Stimulated activated CD4-positive, alpha-beta T cell treated with anti-CD3 and anti-CD28 coated beads, TNF-alpha, amount 100 ng/mL, for 48 hours (primary cell): Measurements from ENCODE around the gene ALOX12B.
A peak's percentile ranks its signal among the peaks of the same experiment; 100 is the strongest.

Experiments
- DNase-seq, 3 donors: peaks; one replicate each; pipeline ENCODE4 v3.0.0-alpha.2; 2020; ENCODE audit warnings: low read depth in 3 of 3

The ALOX12B gene

DNA sequence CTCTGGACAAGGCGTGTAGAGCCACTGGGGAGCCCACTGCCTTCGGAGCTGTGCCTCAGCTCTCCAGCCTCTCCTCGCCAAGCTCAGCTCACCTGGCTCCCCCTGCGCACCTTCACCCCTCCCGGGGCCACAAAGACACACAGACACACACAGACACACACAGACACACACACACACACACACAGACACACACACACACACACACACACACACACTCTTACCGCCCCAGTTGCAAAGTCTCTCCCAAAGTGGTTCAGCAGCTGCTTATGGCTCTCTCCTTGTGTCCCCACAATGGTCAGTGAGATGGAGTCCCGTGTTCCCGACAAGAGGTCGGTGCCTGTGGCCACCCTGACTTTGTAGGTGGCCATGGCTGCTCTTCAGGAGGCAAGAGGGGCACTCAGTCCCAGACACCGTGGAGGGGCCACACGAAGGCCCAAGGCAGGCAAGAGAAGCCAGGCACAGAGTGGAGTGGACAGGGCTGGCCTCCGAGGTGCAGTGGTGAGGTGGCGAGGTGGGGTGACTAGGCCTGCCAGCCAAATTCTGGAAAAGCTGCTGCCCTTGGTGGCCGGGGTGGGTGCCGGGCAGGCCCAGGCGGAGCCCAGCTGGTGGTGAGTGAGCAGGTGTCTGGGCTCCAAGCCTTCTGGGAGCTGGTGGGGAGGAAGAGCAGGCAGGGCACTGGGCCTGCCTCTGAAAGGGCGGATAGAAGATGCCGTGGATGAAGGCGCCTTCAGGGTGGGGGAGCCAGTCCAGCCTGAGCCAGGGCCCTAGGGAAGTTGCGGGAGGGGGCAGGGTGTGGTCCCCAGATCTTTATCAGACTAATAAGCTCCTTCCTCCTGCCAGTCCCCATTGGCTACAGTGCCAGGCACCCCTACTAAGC lies at the start of gene ALOX12B:
TSS of gene ALOX12B (minus strand) at position 642 of the 877 bp plus-strand sequence. CDS start at position 368, 274 bp downstream.
- no peak for DNase-seq

DNA sequence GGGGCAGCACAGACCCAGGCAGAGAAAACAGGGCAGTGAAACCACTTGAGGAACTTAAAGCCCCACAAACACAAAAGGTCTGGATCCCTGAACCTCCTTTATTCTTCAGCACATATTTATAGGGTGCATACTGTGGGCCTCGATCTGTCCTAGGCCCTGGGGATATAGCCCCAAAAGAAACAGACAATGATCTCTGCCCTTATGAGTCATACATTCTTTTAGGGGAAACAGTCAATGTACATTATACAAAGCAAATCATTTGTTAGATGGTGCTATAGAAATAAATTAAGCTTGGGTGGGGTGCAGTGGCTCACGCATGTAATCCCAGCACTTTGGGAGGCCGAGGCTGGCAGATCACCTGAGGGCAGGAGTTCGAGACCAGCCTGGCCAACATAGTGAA lies 46.4 kb upstream of the ALOX12B start:
- no peak for DNase-seq

DNA sequence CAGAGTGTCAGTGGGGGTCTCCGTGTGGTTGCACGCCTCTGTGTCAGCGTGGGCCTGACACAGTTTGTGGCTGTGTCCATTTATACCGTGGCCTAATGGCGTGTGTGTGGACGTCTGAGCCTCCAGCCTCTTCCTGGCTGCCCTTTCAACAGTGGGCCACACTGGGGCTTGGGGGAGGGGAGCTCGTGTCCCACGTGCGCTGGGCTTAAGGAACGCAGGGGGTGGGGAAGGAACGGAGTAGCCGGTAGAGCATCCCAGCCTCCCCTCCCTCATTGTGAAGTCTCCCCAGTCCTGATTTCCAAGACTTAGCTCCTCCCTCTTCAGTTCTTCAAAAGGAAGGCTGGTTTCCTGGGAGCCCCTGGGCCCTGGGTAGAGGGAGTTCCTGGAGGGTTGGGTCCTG lies 45.9 kb upstream of the ALOX12B start:
- no peak for DNase-seq

DNA sequence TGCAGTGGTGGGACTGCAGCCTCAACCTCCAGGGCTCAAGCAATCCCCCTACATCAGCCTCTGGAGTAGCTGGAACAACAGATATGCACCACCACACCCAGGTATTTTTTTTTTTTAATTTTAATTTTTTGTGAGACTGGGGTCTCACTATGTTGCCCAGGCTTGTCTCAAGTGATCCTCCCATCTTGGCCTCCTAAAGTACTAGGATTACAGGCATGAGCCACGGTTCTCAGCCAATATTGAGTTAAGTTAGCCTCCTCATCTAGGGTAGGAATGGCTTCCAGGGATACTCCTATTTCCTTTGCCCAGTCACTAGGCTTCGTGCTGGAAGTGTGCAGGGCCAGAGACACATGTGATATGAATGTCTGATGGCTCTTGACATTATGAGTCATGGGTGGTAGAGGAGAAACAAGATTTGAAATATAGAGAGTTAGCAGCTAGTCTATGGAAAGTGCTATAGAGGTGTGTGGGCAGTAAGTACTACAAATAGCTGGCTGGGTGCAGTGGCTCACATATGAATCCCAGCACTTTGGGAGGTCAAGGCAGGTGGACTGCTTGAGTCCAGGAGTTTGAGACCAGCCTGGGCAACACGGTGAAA lies 44.4 kb upstream of the ALOX12B start:
- no peak for DNase-seq

DNA sequence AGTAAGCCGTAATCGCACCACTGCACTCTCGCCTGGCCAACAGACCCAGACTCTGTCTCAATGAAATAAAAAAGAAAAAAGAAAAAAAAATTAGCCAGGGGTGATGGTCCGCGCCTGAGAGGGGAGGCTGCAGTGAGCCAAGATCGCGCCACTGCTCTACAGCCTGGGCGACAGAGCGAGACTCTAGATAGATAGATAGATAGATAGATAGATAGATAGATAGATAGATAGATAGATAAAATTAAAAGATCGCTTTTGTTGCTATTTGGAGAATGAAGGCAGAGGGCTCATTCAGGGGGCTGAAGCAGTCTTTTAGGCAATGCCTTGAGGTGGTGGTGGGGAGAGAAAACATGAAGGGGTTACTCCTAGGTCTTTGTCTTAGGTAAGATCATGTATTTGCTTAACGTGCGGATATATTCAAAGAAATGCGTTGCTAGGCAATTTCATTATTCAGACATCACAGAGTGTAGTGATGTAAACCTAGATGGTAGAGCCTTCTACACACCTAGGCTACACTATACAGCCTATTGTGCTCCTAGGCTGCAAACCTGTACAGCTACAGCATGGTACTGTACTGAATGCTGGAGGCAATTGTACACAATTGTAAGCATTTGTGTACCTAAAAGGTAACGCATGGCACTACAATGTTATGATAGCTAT lies 40.7 kb upstream of the ALOX12B start:
- DNase-seq: no peak

DNA sequence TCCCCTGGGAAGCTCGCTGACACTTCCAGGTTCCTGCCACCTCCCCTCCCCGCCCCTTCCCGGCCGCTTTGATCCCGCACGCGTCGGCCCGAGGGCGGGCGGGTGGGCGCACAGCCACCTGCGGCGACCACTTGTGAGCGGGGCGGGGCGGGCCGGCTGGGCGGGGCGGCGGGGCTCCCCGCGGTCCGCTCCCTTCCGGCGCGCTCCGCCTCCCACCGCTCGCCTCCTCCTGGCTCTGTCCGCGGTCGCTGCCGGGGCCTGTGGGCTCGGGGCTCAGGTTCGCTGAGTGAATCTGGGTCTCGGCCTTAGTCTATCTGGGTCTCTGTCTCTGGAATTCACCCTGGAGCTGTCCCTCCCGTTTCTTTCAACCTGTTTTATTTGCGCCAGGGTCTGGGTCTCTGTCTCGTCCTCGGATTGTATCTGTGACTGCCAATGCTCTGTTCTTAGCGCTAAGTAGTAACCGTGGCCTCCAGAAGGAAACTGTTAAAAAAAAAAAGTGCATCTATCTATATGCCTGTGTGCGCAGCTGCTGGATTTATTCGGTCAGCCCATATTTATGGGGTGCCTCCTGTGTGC lies 39.1 kb upstream of the ALOX12B start:
- no peak for DNase-seq

DNA sequence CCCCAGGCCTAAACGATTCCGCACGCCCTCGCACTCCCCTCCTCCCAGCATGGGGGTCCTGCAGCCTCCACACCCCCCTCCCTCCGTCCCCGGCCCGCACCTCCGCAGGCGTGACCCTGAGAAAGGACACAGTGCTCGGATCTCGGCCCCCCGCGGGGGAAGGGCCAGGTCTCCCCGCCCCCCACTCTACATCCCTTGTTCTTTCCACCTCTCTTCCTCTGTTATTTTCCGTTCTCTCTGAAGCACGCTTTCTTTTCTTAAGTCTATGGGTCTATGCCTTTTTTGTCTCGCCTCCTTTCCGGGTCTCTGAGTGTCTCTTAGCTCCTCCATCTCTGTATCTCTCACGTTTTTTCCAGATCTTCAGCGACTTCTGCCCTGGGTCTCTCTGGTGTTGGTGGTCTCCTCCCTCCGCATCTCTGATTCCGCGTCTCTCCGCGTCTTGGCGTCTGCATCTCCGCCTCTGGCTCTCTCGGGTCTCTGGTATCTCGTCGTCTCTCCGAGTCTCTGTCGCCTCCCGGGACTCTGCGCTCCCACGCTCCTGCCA lies 38.5 kb upstream of the ALOX12B start:
- no peak for DNase-seq

DNA sequence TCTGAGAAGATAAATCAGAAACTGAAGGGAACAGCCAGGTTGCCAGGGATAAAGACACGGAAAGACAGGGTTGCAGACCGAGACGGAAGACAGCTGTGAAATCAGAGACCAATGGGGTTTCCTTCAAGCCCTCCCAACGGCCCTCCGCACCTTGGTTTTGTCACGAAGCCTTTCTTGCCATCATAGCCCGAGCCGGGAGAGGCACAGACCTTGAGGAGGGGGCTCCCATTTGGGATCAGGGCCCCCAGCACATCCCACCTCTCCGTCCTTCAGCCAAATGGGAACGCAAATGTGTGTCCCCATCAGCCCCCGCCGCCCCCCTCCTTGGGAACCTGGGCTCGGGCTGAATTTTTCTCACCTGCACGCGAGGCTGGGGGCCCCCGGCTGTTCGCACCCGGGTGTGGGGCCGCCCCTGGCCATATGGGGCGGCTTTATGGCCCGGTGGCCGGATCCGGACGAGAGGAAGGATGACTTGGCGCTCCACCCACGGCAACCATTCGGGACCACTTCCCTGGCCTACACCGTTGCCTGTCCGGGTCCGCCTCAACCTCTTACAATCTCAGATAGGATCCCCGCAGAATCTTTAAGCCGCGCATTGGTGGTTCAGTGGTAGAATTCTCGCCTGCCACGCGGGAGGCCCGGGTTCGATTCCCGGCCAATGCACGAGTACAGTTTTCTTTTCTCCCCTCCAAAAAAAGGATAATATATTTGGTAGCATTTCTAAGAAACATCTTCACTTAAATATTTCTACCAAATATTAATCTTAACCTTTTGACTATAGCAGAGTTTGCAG lies 37.8 kb upstream of the ALOX12B start:
- DNase-seq: peak in 2 of 3 donors; percentile 82 to 87

DNA sequence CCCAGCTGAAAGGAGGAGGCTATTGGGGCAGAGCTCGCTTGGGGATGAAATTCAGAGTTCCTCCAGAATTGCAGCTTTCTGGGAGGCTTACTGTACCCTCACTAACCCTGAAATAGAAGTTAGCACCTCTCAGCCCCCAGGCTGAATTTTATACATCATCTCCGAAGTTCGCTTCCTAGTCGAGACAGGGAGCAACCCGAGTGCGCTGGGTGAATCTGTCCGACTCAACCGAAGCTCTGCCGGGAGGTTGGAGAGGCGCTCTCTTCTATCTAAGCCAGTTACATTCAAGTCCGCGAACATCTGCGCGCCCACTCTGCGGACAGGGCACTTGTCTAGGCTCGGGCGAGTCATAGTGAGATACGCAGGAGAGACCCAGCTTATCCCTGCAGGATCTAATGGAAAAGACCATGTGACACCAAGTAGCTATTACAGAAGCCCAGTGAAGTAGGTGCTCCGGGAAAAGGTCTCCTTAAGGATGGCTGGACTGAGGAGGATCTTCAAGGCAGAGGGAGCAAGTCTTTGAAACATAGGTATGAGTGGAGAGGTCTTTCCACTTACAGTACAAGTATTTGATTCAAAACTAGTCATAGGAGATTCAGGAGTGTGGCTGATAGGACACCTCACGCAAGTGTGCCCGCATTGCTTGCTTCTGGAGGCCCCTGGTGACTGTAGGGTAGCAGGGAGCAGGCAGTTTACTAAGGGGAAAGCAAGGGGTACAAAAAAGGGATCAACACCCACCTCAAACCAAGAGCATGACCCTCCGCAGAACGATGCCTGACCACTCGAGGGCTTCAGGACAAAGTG lies 37.0 kb upstream of the ALOX12B start:
- DNase-seq: no peak

DNA sequence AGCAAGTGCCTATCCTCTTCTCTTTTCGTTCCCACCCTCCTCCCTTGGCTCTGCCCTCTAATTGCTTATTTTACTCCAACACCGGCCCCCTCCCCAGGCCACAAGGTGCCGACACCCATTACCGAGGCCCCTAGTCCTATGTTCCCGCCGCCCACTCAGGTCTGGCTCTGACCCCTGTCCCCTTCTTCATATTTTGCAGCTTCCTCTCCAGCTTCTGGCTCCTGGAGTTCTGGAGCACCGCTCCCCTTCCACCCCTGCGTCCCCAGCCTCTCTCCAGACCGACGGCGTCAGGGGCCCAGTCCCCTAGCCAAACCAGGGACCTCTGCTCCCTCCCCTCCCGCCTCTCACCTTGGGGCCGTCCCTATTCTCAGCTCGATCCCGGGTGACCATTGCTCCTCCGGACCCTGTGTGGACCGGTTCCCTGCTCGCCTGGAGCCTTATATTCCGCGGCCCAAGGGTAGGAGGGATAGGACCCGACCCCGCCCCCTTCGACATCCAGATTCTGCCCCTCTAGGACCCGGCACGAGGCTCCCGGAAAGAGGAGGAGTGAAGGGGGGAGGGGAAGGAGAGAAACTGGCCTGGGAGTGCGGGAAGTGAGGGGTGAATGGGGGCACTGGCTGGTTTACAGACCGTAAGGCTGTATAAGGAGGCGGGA lies 36.3 kb upstream of the ALOX12B start, which contains the start of gene HES7:
TSS of gene HES7 (minus strand) at position 412 of the 655 bp plus-strand sequence. CDS start at position 390, 22 bp downstream.
- no peak for DNase-seq

DNA sequence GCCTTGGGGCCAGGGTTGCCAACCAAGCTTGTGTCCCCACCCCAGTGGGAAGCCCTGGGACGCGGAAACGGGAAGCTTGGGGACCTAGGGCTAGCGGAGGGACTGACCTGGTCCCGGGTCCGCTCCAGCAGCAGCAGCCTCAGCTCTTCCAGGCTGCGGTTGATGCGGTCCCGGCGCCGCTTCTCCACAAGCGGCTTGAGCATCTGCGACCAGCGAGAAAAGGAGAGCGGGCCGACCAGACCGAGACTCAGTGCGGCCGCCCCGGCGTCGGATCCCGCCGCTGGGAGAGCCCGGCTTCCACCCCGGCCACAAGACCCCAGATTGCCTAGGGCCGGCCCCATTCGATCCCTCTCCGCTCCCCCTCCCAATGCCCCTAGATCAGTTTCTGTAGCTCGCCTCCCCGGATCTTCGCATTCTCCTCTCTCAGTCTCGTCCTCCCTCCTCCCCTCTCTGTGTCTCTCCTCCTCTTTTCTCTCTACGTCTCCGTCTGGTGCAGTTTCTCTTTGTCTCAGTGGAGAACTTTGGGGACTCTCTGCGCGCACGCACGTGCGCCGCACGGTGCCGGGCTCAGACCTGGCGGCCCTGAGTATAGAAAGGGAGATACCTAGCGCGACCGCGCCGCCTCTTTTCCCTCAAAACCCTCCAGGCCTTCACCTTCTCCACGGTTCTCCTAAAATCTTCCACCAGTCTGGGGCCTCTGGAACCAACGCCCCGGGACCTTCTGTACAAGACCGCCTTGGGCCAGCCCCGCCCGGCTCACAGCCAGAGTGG lies 35.6 kb upstream of the ALOX12B start:
- DNase-seq: no peak

DNA sequence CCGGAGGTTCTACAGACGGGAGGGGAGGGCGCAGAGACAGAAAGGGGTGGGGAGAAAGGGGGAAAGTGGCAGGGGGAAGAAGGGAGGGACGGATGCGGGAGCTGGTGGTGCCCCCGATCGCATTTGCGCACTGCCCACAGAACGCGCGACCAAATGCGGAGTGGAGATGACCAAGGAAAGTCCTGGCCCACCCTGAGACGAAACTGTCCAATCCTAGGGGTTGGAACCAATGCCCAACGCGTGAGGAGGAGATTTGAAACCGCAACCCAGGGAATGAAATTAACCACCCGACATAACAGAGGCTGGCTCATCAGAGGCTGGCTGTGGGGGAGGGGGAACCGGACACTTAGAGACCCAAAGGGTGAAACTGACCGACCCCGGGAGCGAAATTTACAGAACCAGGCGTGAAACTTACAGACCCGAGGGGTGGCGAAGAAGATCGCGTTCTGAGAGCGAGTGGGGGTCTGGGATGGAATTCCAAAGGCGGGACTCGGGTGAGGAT lies 35.0 kb upstream of the ALOX12B start:
- DNase-seq: no peak

DNA sequence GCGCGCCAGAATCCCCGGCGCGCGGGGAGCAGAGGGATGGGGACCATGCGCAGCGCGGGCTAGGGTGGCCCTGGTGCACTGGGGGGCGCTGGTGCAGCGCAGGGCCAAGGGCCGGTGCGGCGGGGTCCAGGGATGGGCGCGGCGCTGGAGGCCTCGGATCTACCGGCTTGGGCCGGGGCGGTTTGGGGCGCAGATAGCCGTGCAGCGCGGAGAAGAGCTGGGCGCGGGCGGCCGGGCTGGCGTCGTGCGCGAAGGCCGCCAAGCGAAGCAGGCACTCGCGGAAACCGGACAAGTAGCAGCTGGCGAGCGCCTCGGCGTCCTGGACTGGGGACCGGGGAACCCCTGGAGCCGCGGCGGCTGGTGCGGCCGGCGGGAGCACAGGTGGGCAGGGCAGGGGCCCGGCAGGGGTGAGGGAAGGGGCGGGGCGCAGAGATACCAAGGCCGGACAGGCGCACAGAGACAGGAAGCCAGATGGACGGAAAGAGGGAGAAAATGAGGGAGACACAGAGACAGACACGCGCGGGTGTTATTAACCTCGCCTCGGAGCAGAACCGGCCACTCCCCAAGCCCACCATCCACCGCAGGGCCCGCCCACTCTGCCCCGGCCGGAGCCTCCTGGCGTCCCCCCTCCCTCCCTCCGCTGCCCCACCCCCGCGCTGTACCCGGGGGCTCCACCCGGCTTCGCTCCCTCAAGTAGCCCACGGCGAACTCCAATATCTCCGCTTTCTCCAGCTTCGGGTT lies 34.3 kb upstream of the ALOX12B start:
- no peak for DNase-seq

DNA sequence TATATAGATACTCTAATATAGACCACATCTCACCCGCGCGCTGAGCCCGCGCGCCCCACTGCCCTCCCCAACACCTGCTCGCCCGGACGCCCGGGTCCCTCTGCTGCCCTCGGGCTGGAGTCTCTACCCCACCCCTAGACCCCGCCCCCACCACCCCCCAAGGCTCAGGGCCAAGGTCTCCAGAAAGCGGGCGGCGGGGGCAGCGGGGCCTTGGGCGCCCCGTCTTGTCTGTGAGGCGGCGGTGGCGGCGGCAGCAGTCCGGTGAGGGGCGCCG lies 33.8 kb upstream of the ALOX12B start:
- no peak for DNase-seq

DNA sequence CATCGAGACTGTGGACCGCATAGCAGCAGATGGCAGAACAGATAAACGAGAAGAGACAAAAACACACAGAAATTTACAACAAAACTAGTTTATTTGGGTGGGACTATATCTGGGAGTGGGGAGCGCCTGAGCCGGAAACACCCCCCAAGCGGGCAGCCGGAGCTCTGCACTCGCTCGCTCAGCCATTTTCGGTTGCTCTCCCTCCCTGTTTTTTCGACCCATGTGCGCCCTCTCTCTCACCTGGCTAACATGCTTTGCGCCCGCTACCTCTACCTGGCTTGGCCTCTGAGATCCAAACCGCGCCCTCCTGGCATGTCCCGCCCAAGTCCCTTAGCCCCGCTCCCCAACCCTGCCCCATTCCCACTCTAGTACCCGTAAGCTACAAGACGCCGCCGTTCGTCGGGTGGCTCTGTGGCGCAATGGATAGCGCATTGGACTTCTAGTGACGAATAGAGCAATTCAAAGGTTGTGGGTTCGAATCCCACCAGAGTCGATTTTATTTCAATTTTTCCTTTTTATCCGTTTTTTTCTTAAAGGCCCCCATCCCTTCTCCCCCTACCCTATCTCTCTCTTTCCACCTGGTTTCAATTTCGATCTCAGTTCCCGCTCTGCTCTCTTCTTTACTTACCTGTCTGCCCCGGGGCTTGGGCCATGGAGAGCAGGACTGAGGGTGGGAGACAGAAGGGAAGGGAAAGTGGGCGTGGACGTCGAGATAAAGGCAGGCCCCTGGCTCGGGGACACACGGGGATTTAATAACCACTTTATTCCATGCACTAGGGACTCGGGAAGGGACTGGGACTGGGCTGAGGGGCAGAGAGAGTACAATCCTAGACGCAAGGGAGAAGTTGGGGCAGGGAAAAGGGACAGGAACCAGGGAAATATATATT lies 33.2 kb upstream of the ALOX12B start:
- peak; percentile 74 to 78 (median 75) for DNase-seq

DNA sequence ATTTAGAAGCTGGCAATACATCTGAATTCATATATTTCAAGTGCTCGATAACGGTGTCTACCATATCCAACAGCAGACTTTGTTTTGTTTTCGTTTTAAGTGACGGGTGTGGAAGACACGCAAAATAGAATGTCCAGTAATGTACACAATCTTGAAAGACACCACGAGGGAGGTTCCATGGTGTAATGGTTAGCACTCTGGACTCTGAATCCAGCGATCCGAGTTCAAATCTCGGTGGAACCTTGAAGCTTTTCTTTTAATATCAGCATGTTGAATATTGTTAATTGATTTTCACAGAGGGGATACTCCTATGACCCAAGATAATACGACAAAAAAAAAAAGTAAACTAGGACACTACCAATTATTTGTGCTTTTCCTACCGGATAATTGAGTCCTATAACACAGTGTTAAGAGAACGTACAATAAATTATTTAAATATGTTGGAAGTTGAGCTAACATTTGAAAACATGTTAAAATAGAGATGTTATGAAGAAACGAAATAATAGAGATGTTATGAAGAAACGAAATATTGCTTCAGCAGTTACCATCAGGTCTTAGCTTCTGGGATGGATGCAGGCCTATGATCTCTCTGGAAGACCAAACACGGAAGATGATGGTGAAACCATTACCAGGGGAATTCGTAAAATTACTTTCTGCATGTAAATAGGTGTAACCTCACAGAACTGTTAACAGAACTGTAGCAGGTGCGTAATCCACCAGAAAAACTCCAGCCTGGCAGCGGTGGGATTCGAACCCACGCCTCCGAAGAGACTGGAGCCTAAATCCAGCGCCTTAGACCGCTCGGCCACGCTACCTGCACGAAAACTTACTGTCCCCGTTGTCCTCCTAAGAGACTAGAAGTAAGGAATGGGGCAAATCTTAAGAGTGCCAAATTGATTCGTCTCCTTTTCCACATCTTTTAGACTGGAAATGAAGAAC lies 32.3 kb upstream of the ALOX12B start:
- DNase-seq: peak; percentile 81 to 92 (median 90)
